D721Med (cell line): ENCODE measurements around the gene TRPV3.

Source experiments
- DNase-seq: peaks from one replicate; pipeline ENCODE4 v3.0.0; 2011; ENCODE audit warnings: low spot score; ENCODE audit not compliant: insufficient read length
- FAIRE-seq: peaks from 2 replicates; lab custom pipeline; 2011; peaks lifted over from hg19 to GRCh38; lab: Jason Lieb, UNC
- CTCF ChIP-seq: IDR thresholded peaks from 2 replicates; pipeline ENCODE4 v1.5.1; 2012; ENCODE audit warnings: mild to moderate bottlenecking, control low read depth; ENCODE audit not compliant: insufficient read depth; ENCODE audit errors: missing control alignments

TRPV3 gene

GRCh38 chr17:3507869-3508268 lies 49.7 kb downstream of the TRPV3 start:
- FAIRE-seq: no peak
- no peak for DNase-seq
- TF ChIP-seq CTCF: no peak

- no peak for TF ChIP-seq CTCF
- DNase-seq (no peak), FAIRE-seq (no peak)
Measured at GRCh38 chr17:3507071-3507470, 50.5 kb downstream of the TRPV3 start.

- no peak for DNase-seq
- no peak for FAIRE-seq
- no peak for TF ChIP-seq CTCF
Measured at GRCh38 chr17:3506054-3506453, 51.6 kb downstream of the TRPV3 start.

GRCh38 chr17:3505008-3505407 lies 52.6 kb downstream of the TRPV3 start:
- no peak for DNase-seq
- no peak for FAIRE-seq
- no peak for TF ChIP-seq CTCF

- DNase-seq (no peak), FAIRE-seq (no peak)
- TF ChIP-seq CTCF: no peak
Measured at GRCh38 chr17:3503285-3503684, 54.3 kb downstream of the TRPV3 start.

- DNase-seq: no peak
- no peak for FAIRE-seq
- TF ChIP-seq CTCF: no peak
Measured at GRCh38 chr17:3502466-3502865, 55.1 kb downstream of the TRPV3 start.

- FAIRE-seq (no peak), DNase-seq (no peak)
- TF ChIP-seq CTCF: no peak
Measured at GRCh38 chr17:3501344-3501743, 56.3 kb downstream of the TRPV3 start.
